ENCODE measurements around the gene PTGER4. TPM values are rescaled to one million over a fixed set of nuclear protein-coding genes. Genes with fewer than 3 reads are reported as not detected.

The PTGER4 gene
- total and polyA plus RNA-seq, 2 of the 8 experiments (the other 6 are each of a cell fraction or from before 2014, with no cell fraction given) = 0.76 to 1.2 TPM

GRCh38 chr5:40700116-40700782, 20.5 kb downstream of the PTGER4 start:
- WGBS, 2 experiments (ENCODE audit: extremely low coverage in 1 of 2, insufficient coverage in 1 of 2, insufficient read length in 1 of 2, insufficient replicate concordance in 2 of 2, low coverage in 1 of 2, low lambda C conversion rate in 2 of 2, missing lambda C conversion rate in 1 of 2) = 86% methylated on average over 4 of the region's 5 CpGs; no CpG with 5 or more reads in 1 of the 2 experiments
- TF ChIP-seq RNF2 (IDR thresholded peaks at IDR 0.05; ENCODE audit: borderline replicate concordance, low read depth, low read length, missing control alignments, poor library complexity, severe bottlenecking) (no peak), ATF3 (IDR thresholded peaks at IDR 0.05; ENCODE audit: insufficient read depth, low read depth, low read length) (no peak), SP4 (IDR thresholded peaks at IDR 0.05; ENCODE audit: low read length) (no peak), SIX5 (IDR thresholded peaks at IDR 0.05; ENCODE audit: low read depth, low read length) (no peak), HDAC6 (IDR thresholded peaks at IDR 0.05; ENCODE audit: low read depth, low read length) (no peak), SIN3A (conservative IDR thresholded peaks at IDR 0.05 in 1 of 2, IDR thresholded peaks at IDR 0.05 in 1 of 2; ENCODE audit: low read depth in 1 of 2, low read length in 2 of 2) (no peak), SRF (IDR thresholded peaks at IDR 0.05; ENCODE audit: low read depth, low read length) (no peak), ASH2L (IDR thresholded peaks at IDR 0.05; ENCODE audit: low read length) (no peak), CTBP2 (IDR thresholded peaks at IDR 0.05; ENCODE audit: borderline replicate concordance, insufficient read depth, insufficient read length, low read length) (no peak), CBX5 (IDR thresholded peaks at IDR 0.05; ENCODE audit: low read depth, low read length) (no peak)
- TF ChIP-seq, protein P1, sequence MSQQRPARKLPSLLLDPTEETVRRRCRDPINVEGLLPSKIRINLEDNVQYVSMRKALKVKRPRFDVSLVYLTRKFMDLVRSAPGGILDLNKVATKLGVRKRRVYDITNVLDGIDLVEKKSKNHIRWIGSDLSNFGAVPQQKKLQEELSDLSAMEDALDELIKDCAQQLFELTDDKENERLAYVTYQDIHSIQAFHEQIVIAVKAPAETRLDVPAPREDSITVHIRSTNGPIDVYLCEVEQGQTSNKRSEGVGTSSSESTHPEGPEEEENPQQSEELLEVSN (IDR thresholded peaks at IDR 0.05) = no peak

More at GRCh38 chr5:40700116-40700782, 20.5 kb downstream of the PTGER4 start:
- no peak overlapping the region for H3K9ac ChIP-seq (replicated peaks in 1 of 4; ENCODE audit: extremely low read depth in 1 of 4, low read depth in 3 of 4, low read length in 3 of 4)
- no peak overlapping the region for H3K4ac ChIP-seq (replicated peaks; ENCODE audit: insufficient read length, low read depth, low read length)
- H3K4me2 ChIP-seq (ENCODE audit: insufficient read depth in 1 of 2, low read depth in 2 of 2, low read length in 2 of 2) = no peak overlapping the region
- H2BK15ac ChIP-seq (ENCODE audit: low read length) = no peak overlapping the region
- no peak overlapping the region for H4K91ac ChIP-seq (replicated peaks; ENCODE audit: insufficient read length, low read length)
- H3K56ac ChIP-seq (replicated peaks; ENCODE audit: insufficient read length, low read depth, low read length) = no peak overlapping the region
- no peaks in the 10 kb centered on the region for H3K79me2 ChIP-seq (ENCODE audit: control insufficient read depth in 1 of 2, insufficient read depth in 2 of 2, low read length in 2 of 2)
- H3K18ac ChIP-seq (ENCODE audit: extremely low read depth, low read length) = no peak overlapping the region
- H4K8ac ChIP-seq (ENCODE audit: extremely low read depth, insufficient read depth, low read length) = no peak overlapping the region; the same call in 1 of the 2 replicates
- ChIA-PET POLR2A (ENCODE audit: partially characterized antibody) (no interaction called here), CTCF (ENCODE audit: partially characterized antibody) (interaction anchor here (0.6 to 0.9 kb wide), 2 partner anchors 35 to 111 kb away, joined by 4 read pairs; no protein-coding TSS in a partner anchor)
- no peak overlapping the region for H3K4me3 ChIP-seq (ENCODE audit: extremely low read depth in 1 of 4, insufficient read depth in 2 of 4, low read depth in 3 of 4, low read length in 4 of 4)
- H3K27me3 ChIP-seq (replicated peaks in 1 of 4; ENCODE audit: control insufficient read depth in 3 of 4, extremely low read depth in 1 of 4, insufficient read depth in 3 of 4, low read length in 3 of 4) = no peaks in the 10 kb centered on the region
- no peaks in the 10 kb centered on the region for H3K36me3 ChIP-seq (ENCODE audit: control insufficient read depth in 2 of 4, insufficient read depth in 4 of 4, low read length in 3 of 4)
- H3K79me1 ChIP-seq (ENCODE audit: low read depth, low read length) = no peaks in the 10 kb centered on the region
- H4K5ac ChIP-seq (ENCODE audit: insufficient read length, low read depth, low read length) = no peak overlapping the region
- H3K14ac ChIP-seq (ENCODE audit: insufficient read length) = no peak overlapping the region
- no peak overlapping the region for H2AK5ac ChIP-seq (ENCODE audit: low read depth, low read length)
- no peak overlapping the region for H2BK20ac ChIP-seq (ENCODE audit: low read length)
- no peaks in the 10 kb centered on the region for H3K4me1 ChIP-seq (replicated peaks in 1 of 4; ENCODE audit: control insufficient read depth in 3 of 4, insufficient read depth in 4 of 4, low read length in 3 of 4)
- H2AFZ ChIP-seq (ENCODE audit: low read length) = no peak overlapping the region
- no peak overlapping the region for H3K23ac ChIP-seq (ENCODE audit: insufficient read length)
- H3K23me2 ChIP-seq (ENCODE audit: low read depth, low read length) = no peaks in the 10 kb centered on the region
- no peak overlapping the region for H2BK12ac ChIP-seq (ENCODE audit: low read depth, low read length)
- no peak overlapping the region for H3K27ac ChIP-seq (ENCODE audit: low read depth, low read length)
- DNase-seq (ENCODE audit: low read depth in 1 of 2, low spot score in 2 of 2) (no peak), FAIRE-seq (no peak)
- no peaks in the 10 kb centered on the region for H4K20me1 ChIP-seq (replicated peaks in 1 of 2; ENCODE audit: control insufficient read depth in 1 of 2, insufficient read depth in 2 of 2, low read length in 2 of 2)
- no peak overlapping the region for H2BK120ac ChIP-seq (replicated peaks; ENCODE audit: low read depth, low read length)
- H3K9me3 ChIP-seq (ENCODE audit: insufficient read depth in 2 of 2, low read depth in 1 of 2, low read length in 1 of 2) = no peaks in the 10 kb centered on the region; a peak in 1 of 4 replicates
- no peak overlapping the region for H2BK5ac ChIP-seq (ENCODE audit: low read depth, low read length)
